ENCODE data around the gene RASD1. TPM values are rescaled to one million over a fixed set of nuclear protein-coding genes. Genes with fewer than 3 reads are reported as not detected.

Gene RASD1
- total RNA-seq, 1 donor from 2014 or later: 1.0 TPM

DNA sequence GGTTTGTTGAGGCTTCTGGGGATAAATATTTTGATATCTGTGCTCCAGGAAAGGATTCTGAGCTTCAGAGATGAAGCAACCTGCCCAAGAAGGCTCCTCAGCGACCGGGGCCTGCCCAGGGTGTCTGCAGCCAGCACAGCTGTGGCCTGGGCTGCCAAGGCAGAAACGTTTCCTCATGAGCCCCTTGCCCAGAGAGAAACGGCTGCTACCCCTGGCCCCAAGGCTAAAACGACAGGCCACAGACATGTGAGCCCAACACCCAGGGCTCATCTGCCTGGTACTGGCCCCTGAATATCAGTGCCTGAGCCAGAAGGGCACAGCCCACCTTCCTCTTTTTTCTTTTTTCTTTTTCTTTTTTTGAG is 45.4 kb upstream of the RASD1 start:
- DNase-seq: no peak
- no peaks in the 10 kb centered on the region for H3K9me3 Mint-ChIP-seq
- POLR2A ChIA-PET: no interaction called here
- TF ChIP-seq, protein P1, sequence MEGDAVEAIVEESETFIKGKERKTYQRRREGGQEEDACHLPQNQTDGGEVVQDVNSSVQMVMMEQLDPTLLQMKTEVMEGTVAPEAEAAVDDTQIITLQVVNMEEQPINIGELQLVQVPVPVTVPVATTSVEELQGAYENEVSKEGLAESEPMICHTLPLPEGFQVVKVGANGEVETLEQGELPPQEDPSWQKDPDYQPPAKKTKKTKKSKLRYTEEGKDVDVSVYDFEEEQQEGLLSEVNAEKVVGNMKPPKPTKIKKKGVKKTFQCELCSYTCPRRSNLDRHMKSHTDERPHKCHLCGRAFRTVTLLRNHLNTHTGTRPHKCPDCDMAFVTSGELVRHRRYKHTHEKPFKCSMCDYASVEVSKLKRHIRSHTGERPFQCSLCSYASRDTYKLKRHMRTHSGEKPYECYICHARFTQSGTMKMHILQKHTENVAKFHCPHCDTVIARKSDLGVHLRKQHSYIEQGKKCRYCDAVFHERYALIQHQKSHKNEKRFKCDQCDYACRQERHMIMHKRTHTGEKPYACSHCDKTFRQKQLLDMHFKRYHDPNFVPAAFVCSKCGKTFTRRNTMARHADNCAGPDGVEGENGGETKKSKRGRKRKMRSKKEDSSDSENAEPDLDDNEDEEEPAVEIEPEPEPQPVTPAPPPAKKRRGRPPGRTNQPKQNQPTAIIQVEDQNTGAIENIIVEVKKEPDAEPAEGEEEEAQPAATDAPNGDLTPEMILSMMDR (IDR thresholded peaks at IDR 0.05): no peak
- intact Hi-C loops (cut with micrococcal nuclease): no loop called here
- H3K36me3 Mint-ChIP-seq (ENCODE audit: low read depth): no peaks in the 10 kb centered on the region
- no peak for ATAC-seq (ENCODE audit: low read depth)
- no peak overlapping the region for H3K27ac Mint-ChIP-seq
- CTCF ChIA-PET: no interaction called here
- H3K27me3 Mint-ChIP-seq: no peaks in the 10 kb centered on the region
- H3K4me3 Mint-ChIP-seq: no peak overlapping the region
- H3K4me1 Mint-ChIP-seq: no peaks in the 10 kb centered on the region

DNA sequence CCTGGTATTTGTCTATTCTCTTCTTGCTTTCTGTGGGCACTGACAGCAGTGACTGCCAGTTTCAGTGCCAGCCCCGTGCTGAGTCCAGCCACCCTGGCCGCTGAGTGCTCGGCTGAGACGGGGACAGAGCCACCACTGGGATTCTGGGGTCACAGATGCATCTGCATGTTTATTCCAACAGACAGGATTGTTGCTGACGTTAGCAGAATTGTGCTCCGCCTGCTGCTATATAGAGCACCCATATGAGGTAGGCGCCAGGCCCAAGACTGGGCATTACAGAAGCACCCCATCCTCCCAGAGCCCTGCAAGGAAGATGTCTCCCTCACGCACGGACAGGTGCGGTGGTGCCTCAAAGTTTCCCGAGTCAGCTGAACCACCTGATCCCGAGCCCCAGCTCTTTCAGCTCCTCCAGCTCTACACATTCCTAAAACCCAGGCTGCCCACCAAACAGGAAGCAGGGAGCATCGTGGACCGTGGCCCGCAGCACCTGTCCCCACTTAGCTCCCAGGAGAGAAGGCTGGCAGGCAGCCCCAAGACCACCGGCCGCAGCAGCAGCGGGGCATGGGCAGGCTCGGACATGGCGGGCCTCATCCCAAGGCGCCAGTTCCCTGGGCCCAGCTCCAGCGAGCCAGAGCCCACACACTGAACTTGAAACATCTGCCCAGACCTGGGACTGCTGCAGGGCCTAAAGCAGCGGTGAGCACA is 44.9 kb upstream of the RASD1 start:
- TF ChIP-seq, protein P1 (IDR thresholded peaks at IDR 0.05): no peak
- DNase-seq: no peak
- no peaks in the 10 kb centered on the region for H3K9me3 Mint-ChIP-seq
- intact Hi-C loops (cut with micrococcal nuclease): no loop called here
- no peaks in the 10 kb centered on the region for H3K27me3 Mint-ChIP-seq
- H3K4me3 Mint-ChIP-seq: no peak overlapping the region
- H3K4me1 Mint-ChIP-seq: no peaks in the 10 kb centered on the region
- no peak overlapping the region for H3K27ac Mint-ChIP-seq
- CTCF ChIA-PET: no interaction called here
- POLR2A ChIA-PET: no interaction called here
- ATAC-seq (ENCODE audit: low read depth): no peak
- no peaks in the 10 kb centered on the region for H3K36me3 Mint-ChIP-seq (ENCODE audit: low read depth)

DNA sequence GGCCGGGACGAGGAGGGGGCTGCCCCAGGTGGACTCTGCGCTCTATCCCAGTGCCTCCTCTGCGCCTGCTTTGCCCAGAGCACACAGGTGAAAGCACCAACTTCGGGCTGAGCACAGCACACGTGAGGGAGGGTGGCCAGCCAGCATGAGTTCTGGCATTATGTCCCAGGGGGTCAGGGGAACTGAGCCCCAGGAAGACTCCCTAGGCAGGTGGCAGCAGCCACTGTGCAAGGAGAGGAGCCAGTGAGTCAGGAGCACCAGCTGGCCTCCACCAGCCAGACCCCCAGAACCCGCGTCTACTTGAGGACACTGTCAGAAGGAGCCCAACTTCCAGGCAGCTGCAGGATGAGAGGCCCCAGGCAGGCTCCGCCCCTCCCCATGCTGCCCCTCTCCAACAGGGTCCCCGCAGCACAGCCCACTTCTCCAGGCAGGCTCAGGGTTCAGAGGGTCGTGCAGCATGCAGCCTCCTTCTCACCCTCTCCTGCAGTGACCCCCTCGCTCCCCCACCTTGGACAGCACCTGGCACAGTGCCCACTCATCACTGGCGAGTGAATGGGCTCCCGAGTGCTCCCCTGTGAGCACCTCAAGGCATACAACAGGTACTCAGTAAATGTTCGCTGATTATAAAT is 44.2 kb upstream of the RASD1 start:
- DNase-seq: no peak
- CTCF ChIA-PET: no interaction called here
- Mint-ChIP-seq H3K36me3 (ENCODE audit: low read depth) (no peaks in the 10 kb centered on the region), H3K4me3 (no peak overlapping the region), H3K27me3 (no peaks in the 10 kb centered on the region), H3K9me3 (no peaks in the 10 kb centered on the region), H3K27ac (no peak overlapping the region), H3K4me1 (no peaks in the 10 kb centered on the region)
- POLR2A ChIA-PET: no interaction called here
- no peak for ATAC-seq (ENCODE audit: low read depth)
- TF ChIP-seq, protein P1 (IDR thresholded peaks at IDR 0.05): no peak
- intact Hi-C loops (cut with micrococcal nuclease): no loop called here

DNA sequence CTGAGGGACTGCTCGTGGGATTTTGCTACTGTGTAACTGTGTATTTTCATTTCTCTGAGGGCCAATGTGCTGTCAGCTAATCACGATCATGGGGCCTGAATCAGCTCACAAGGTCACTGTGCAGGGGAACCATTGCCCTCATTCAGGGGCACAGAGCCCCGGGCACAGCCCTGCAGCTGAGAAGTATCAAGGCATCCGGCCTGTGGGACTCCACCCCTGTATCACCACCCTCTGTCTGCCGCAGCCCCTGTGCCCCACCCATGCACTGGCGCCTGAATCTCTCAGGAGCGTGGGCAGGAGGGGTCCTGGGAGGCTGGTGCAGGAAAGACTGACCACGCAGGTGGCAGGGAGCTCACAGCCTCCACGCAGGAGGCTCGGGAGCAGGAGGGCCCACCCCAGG is 43.4 kb upstream of the RASD1 start:
- POLR2A ChIA-PET: no interaction called here
- TF ChIP-seq, protein P1 (IDR thresholded peaks at IDR 0.05): no peak
- no peak for ATAC-seq (ENCODE audit: low read depth)

DNA sequence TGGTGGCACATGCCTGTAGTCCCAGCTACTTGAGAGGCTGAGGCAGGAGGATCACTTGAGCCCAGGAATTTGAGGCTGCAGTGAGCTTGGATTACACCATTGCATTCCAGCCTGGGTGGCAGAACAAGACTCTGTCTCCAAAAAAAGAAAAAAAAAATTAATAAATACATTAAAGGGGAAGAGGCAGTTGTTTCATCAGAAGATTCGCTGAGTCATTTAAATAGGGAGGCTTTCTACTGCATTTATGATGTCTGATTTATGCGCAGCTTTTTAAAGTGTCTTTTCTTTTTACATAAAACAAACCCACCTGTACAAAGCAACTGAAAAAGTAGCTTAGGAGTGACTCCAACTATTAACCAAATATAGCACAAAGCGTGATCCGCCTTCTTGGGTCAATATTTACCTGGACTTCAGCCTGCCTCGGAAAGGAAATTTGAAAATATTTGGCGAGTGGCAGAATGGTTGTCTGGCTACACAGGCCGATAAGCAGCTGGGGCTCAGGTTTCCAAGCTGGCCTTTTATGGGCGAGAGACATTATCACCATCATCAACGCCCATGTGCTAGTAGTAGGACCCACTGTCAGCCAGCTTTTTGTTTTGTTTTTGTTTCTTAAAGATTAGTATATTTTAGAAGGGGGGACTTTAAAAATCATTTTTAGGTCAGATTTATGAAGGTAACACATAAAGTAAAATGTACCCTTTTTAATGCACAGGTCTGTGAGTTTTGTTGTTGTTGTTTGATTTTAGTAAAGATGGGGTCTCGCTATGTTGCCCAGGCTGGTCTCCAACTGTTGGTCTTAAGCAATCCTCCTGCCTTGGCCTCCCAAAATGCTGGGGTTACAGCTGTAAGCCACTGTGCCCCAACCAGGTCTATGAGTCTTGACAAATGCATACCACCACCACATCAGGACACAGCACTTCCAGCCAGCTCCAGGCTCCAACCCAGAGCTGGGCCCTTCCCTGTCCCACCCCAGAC is 42.5 kb upstream of the RASD1 start:
- Mint-ChIP-seq H3K27me3 (no peaks in the 10 kb centered on the region), H3K9me3 (no peaks in the 10 kb centered on the region), H3K4me1 (no peaks in the 10 kb centered on the region), H3K4me3 (no peak overlapping the region), H3K36me3 (ENCODE audit: low read depth) (no peaks in the 10 kb centered on the region), H3K27ac (no peak overlapping the region)
- DNase-seq (no peak), ATAC-seq (ENCODE audit: low read depth) (no peak)
- ChIA-PET POLR2A (no interaction called here), CTCF (no interaction called here)
- TF ChIP-seq, protein P1 (IDR thresholded peaks at IDR 0.05): no peak
- intact Hi-C loops (cut with micrococcal nuclease): no loop called here

More for the DNA sequence above, 43.4 kb upstream of the RASD1 start:
- no peak for DNase-seq
- intact Hi-C loops (cut with micrococcal nuclease): no loop called here
- Mint-ChIP-seq H3K36me3 (ENCODE audit: low read depth) (no peaks in the 10 kb centered on the region), H3K4me3 (no peak overlapping the region), H3K4me1 (no peaks in the 10 kb centered on the region), H3K27me3 (no peaks in the 10 kb centered on the region), H3K27ac (no peak overlapping the region), H3K9me3 (no peaks in the 10 kb centered on the region)
- CTCF ChIA-PET: no interaction called here

All from activated B cell treated with CpG ODN at 0.5 μM for 24 hours (primary cell).